GM12872 (cell line): ENCODE data around the gene RASSF5.

Experiments
- CTCF ChIP-seq: IDR thresholded peaks from 3 replicates; pipeline ENCODE4 v1.5.1; 2011; ENCODE audit warnings: low read depth, mild to moderate bottlenecking, low read length, moderate library complexity; ENCODE audit not compliant: insufficient read depth

Gene RASSF5

GRCh38 chr1:206486995-206487788 is 20.1 kb upstream of the RASSF5 start:
- TF ChIP-seq CTCF, result no peak

GRCh38 chr1:206487970-206488369 is 19.4 kb upstream of the RASSF5 start:
- TF ChIP-seq CTCF, result no peak

- TF ChIP-seq CTCF, result no peak
Observed at GRCh38 chr1:206488466-206488865, 18.9 kb upstream of the RASSF5 start.

- TF ChIP-seq CTCF, result peak; percentile 98
Observed at GRCh38 chr1:206489980-206490770, 17.2 kb upstream of the RASSF5 start.

- no peak for TF ChIP-seq CTCF
Observed at GRCh38 chr1:206490771-206491405, 16.4 kb upstream of the RASSF5 start.

GRCh38 chr1:206491616-206492015 is 15.7 kb upstream of the RASSF5 start:
- TF ChIP-seq CTCF, result no peak

- TF ChIP-seq CTCF, result no peak
Observed at GRCh38 chr1:206492589-206492988, 14.7 kb upstream of the RASSF5 start.
